Ishikawa (cell line): ENCODE measurements around the gene MPZL2.

Experiments
- CEBPB ChIP-seq: IDR thresholded peaks from 2 replicates; pipeline ENCODE4 v1.6.1; 2012
- EGR1 ChIP-seq: IDR thresholded peaks from 2 replicates; pipeline ENCODE4 v1.6.1; 2012
- NFIC ChIP-seq: IDR thresholded peaks from 2 replicates; pipeline ENCODE4 v1.6.1; 2012
- RAD21 ChIP-seq: IDR thresholded peaks from 2 replicates; pipeline ENCODE4 v1.6.1; 2012; ENCODE audit warnings: low read depth
- TAF1 ChIP-seq: IDR thresholded peaks from 2 replicates; pipeline ENCODE4 v1.6.1; 2012; ENCODE audit warnings: low read depth, mild to moderate bottlenecking
- TCF12 ChIP-seq: IDR thresholded peaks from 2 replicates; pipeline ENCODE4 v1.6.1; 2012; ENCODE audit warnings: low read depth
- TEAD4 ChIP-seq: IDR thresholded peaks from 2 replicates; pipeline ENCODE4 v1.6.1; 2012
- YY1 ChIP-seq: IDR thresholded peaks from 2 replicates; pipeline ENCODE4 v1.6.1; 2012; ENCODE audit warnings: low read depth
- ZBTB7A ChIP-seq: IDR thresholded peaks from 2 replicates; pipeline ENCODE4 v1.6.1; 2012; ENCODE audit warnings: low read depth
- TF ChIP-seq, protein P1 (sequence below): IDR thresholded peaks from 2 replicates; pipeline ENCODE4 v1.6.1; 2012
- TF ChIP-seq, protein P2 (sequence below): IDR thresholded peaks from 2 replicates; pipeline ENCODE4 v1.6.1; 2012
- TF ChIP-seq, protein P3 (sequence below): IDR thresholded peaks from 2 replicates; pipeline ENCODE4 v1.6.1; 2012; ENCODE audit warnings: low read depth, mild to moderate bottlenecking

The MPZL2 gene

GRCh38 chr11:118205606-118206378 lies 58.3 kb downstream of the MPZL2 start:
- TF ChIP-seq NFIC: no peak
- TF ChIP-seq, protein P1, sequence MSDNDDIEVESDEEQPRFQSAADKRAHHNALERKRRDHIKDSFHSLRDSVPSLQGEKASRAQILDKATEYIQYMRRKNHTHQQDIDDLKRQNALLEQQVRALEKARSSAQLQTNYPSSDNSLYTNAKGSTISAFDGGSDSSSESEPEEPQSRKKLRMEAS: no peak
- no peak for TF ChIP-seq CEBPB
- TF ChIP-seq TEAD4: no peak
- TF ChIP-seq RAD21: no peak
- TF ChIP-seq, protein P2, sequence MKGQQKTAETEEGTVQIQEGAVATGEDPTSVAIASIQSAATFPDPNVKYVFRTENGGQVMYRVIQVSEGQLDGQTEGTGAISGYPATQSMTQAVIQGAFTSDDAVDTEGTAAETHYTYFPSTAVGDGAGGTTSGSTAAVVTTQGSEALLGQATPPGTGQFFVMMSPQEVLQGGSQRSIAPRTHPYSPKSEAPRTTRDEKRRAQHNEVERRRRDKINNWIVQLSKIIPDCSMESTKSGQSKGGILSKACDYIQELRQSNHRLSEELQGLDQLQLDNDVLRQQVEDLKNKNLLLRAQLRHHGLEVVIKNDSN: no peak
- no peak for TF ChIP-seq TCF12
- TF ChIP-seq, protein P3, sequence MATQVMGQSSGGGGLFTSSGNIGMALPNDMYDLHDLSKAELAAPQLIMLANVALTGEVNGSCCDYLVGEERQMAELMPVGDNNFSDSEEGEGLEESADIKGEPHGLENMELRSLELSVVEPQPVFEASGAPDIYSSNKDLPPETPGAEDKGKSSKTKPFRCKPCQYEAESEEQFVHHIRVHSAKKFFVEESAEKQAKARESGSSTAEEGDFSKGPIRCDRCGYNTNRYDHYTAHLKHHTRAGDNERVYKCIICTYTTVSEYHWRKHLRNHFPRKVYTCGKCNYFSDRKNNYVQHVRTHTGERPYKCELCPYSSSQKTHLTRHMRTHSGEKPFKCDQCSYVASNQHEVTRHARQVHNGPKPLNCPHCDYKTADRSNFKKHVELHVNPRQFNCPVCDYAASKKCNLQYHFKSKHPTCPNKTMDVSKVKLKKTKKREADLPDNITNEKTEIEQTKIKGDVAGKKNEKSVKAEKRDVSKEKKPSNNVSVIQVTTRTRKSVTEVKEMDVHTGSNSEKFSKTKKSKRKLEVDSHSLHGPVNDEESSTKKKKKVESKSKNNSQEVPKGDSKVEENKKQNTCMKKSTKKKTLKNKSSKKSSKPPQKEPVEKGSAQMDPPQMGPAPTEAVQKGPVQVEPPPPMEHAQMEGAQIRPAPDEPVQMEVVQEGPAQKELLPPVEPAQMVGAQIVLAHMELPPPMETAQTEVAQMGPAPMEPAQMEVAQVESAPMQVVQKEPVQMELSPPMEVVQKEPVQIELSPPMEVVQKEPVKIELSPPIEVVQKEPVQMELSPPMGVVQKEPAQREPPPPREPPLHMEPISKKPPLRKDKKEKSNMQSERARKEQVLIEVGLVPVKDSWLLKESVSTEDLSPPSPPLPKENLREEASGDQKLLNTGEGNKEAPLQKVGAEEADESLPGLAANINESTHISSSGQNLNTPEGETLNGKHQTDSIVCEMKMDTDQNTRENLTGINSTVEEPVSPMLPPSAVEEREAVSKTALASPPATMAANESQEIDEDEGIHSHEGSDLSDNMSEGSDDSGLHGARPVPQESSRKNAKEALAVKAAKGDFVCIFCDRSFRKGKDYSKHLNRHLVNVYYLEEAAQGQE: no peak
- no peak for TF ChIP-seq YY1
- no peak for TF ChIP-seq TAF1
- no peak for TF ChIP-seq ZBTB7A
- TF ChIP-seq EGR1: no peak
